Aorta (tissue), 5 donors: ENCODE data around the gene POU3F2. TPM values are rescaled to one million over a fixed set of nuclear protein-coding genes. Genes with fewer than 3 reads are reported as not detected.

ENCODE experiments used
- ATAC-seq: fragments of 200-7000 bp; cut with Tn5 transposase; one replicate; pipeline ENCODE4 v1.9.1; 2022; ENCODE audit warnings: moderate library complexity; ENCODE audit not compliant: low FRiP score
- DNase-seq, 2 donors: peaks; one replicate each; pipeline ENCODE4 v3.0.0-alpha.2; 2020
- H3K27ac ChIP-seq, 2 donors: one replicate each; pipeline ENCODE4 v1.5.1; 2013; ENCODE audit warnings: low read length in 2 of 2, mild to moderate bottlenecking in 2 of 2, moderate library complexity in 2 of 2, control low read depth in 1 of 2, inconsistent platforms in 1 of 2, low read depth in 1 of 2
- H3K27me3 ChIP-seq, 2 donors: one replicate each; pipeline ENCODE4 v1.6.1; 2013; ENCODE audit warnings: control low read depth in 1 of 2, low read length in 1 of 2, mild to moderate bottlenecking in 1 of 2, moderate library complexity in 1 of 2; ENCODE audit not compliant: insufficient read depth in 2 of 2, control insufficient read depth in 1 of 2
- H3K36me3 ChIP-seq, 2 donors: one replicate each; pipeline ENCODE4 v1.6.1; 2013; ENCODE audit warnings: control low read depth in 1 of 2, low read length in 1 of 2, mild to moderate bottlenecking in 1 of 2; ENCODE audit not compliant: insufficient read depth in 2 of 2, control insufficient read depth in 1 of 2
- H3K4me1 ChIP-seq, 2 donors: one replicate each; pipeline ENCODE4 v1.6.1; 2013; ENCODE audit warnings: low read length in 2 of 2, control low read depth in 1 of 2, mild to moderate bottlenecking in 1 of 2, moderate library complexity in 1 of 2; ENCODE audit not compliant: insufficient read depth in 2 of 2, control insufficient read depth in 1 of 2
- H3K4me3 ChIP-seq, 2 donors: one replicate each; pipeline ENCODE4 v1.5.1; 2013; ENCODE audit warnings: low read length in 2 of 2, control low read depth in 1 of 2, mild to moderate bottlenecking in 1 of 2
- H3K9me3 ChIP-seq: one replicate; pipeline ENCODE4 v1.6.1; 2013; ENCODE audit warnings: mild to moderate bottlenecking, low read length; ENCODE audit not compliant: control insufficient read depth
- WGBS, 2 donors: extraction: QIAGEN DNeasy Blood & Tissue Kit; methylation state at CpG; one replicate each; pipeline ENCODE4 v1.1.7; 2013; 5-methylcytosine and 5-hydroxymethylcytosine counted together
- intact Hi-C, 2 donors: fragments of 100-400 bp; cut with DNase I; formaldehyde crosslinking; loops; one replicate each; pipeline versions ENCODE4 v1.14.2 to v1.15.0; 2022
- polyA plus RNA-seq, 2 donors: library from polyadenylated mRNA; stranded (reverse); fragments of 200-250 nt; gene quantifications; one replicate each; pipeline ENCODE4 v1.2.3, GENCODE V29; 2013
- total RNA-seq, 2 donors: library from RNA; stranded (reverse); fragmentation: NEBNext Ultra II Directional; extraction: Animal tissue kit (Norgen Biotek cat#: 25700); gene quantifications; one replicate each; pipeline ENCODE4 v1.2.1, GENCODE V29; 2021
- donor health status: healthy with polysubstance abuse.
- donor health status: Bipolar disorder and iron deficiency.
- donor health status: DM: no; HTN: no; CAD: no.
- donor health status: DM: no; HTN: no; CAD: no.
- donor health status: DM: yes; HTN: yes; CAD: no.

Gene POU3F2
- total and polyA plus RNA-seq, 4 donors: not detected

GRCh38 chr6:98885330-98885729 is 51.0 kb downstream of the POU3F2 start:
- no peaks in the 10 kb centered on the region for H3K4me1 ChIP-seq
- no peaks in the 10 kb centered on the region for H3K36me3 ChIP-seq
- no peak for ATAC-seq

DNA sequence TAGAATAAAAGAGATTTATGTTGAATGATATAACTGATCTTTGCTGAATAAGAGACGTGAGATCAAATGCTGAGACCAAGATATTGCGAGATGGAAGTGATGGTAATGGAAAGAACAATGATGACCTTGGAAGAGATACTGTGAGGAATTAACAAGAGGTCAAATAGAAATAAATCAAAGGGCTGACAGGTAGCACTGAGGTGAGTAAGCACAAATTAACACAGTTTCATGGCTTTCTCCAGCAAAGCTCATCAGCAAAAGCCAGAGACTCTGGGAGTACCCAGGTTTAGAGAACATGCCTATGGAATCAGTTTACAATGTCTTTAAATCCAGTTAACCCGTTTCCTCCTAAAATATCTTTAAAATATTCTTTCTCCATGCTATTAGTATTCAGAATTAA is 53.3 kb downstream of the POU3F2 start:
- H3K9me3 ChIP-seq: no peaks in the 10 kb centered on the region
- no peaks in the 10 kb centered on the region for H3K4me1 ChIP-seq
- no peak for ATAC-seq
- H3K27ac ChIP-seq: no peak overlapping the region
- no peak overlapping the region for H3K4me3 ChIP-seq
- WGBS, 2 donors: 92 to 95% methylated on average over 3 of the region's 3 CpGs
- H3K27me3 ChIP-seq: no peaks in the 10 kb centered on the region
- no peak for DNase-seq
- H3K36me3 ChIP-seq: no peaks in the 10 kb centered on the region
- intact Hi-C loops: no loop called here

More at GRCh38 chr6:98885330-98885729, 51.0 kb downstream of the POU3F2 start:
- Histone ChIP-seq H3K27me3 (no peaks in the 10 kb centered on the region), H3K4me3 (no peak overlapping the region), H3K9me3 (no peaks in the 10 kb centered on the region), H3K27ac (no peak overlapping the region)
- no peak for DNase-seq
- WGBS, 2 donors: 92 to 94% methylated on average over 3 of the region's 3 CpGs
- intact Hi-C loops: no loop called here

Other genes with a start within 250 kb of the POU3F2 start
- 10 to 100 TPM; 17.4 to 23.5 TPM for gene FBXL4, start 113.4 kb downstream of the POU3F2 start, total RNA-seq
- 1 to 10 TPM; 4.5 to 6.0 TPM for gene FBXL4, start 113.4 kb downstream of the POU3F2 start, polyA plus RNA-seq